B cell (primary cell): Measurements from ENCODE around the gene H19. TPM values are rescaled to one million over a fixed set of nuclear protein-coding genes. Genes with fewer than 3 reads are reported as not detected.

Experiments used
- ATAC-seq: fragments of 200-7000 bp; cut with Tn5 transposase; one replicate; pipeline ENCODE4 v1.10.0; 2021; ENCODE audit warnings: low read depth, mild to moderate bottlenecking, moderate number of reproducible peaks, moderate library complexity
- CTCF ChIA-PET: fragments of 350-600 bp; sonication (Branson Sonifier 250); formaldehyde crosslinking; loops from one replicate; lab custom pipeline; 2021; ENCODE audit warnings: antibody characterized with exemption, inconsistent platforms; lab: Charles Lee
- POLR2A ChIA-PET: fragments of 350-600 bp; sonication (Branson Sonifier 250); formaldehyde crosslinking; loops from one replicate; lab custom pipeline; 2021; ENCODE audit warnings: antibody characterized with exemption; lab: Charles Lee
- DNase-seq: peaks from one replicate; pipeline ENCODE4 v3.0.0; 2013
- H2AFZ ChIP-seq: 2 replicates; pipeline ENCODE4 v1.6.1; 2012; ENCODE audit warnings: mild to moderate bottlenecking, low read depth, low read length; ENCODE audit not compliant: insufficient read depth, poor library complexity, severe bottlenecking
- H3K27ac ChIP-seq, 2 donors: 1 replicate in 1 of 2; 2 replicates in 1 of 2; pipeline ENCODE4 v1.5.1; 2012 to 2013; ENCODE audit warnings: low read length in 2 of 2, mild to moderate bottlenecking in 2 of 2, moderate library complexity in 1 of 2
- H3K27me3 ChIP-seq, 4 experiments: fragments of 200-600 bp in 1 of 4; sonication (generic) in 1 of 4; replicated peaks in 1 of 4; 1 replicate in 2 of 4; 2 replicates in 2 of 4; pipeline versions ENCODE4 v1.6.1 to v1.7.0; 2013 to 2016; ENCODE audit warnings: low read length in 3 of 4, mild to moderate bottlenecking in 2 of 4, mixed read lengths in 1 of 4, moderate library complexity in 1 of 4; ENCODE audit not compliant: insufficient read depth in 4 of 4, control insufficient read depth in 3 of 4; ENCODE audit errors: control extremely low read depth in 1 of 4
- H3K36me3 ChIP-seq, 2 experiments: replicated peaks in 1 of 2; 1 replicate in 1 of 2; 2 replicates in 1 of 2; pipeline versions ENCODE4 v1.6.1 to v1.7.1; 2013; ENCODE audit warnings: low read length in 1 of 2; ENCODE audit not compliant: insufficient read depth in 2 of 2, control insufficient read depth in 1 of 2; ENCODE audit errors: control extremely low read depth in 1 of 2, extremely low read depth in 1 of 2
- H3K4me1 ChIP-seq, 2 donors: fragments of 200-600 bp in 1 of 2; sonication (generic) in 1 of 2; 1 replicate in 1 of 2; 2 replicates in 1 of 2; pipeline versions ENCODE4 v1.5.1 to v1.6.1; 2013 to 2017; ENCODE audit warnings: low read length in 2 of 2; ENCODE audit not compliant: control insufficient read depth in 2 of 2, insufficient read depth in 2 of 2
- H3K4me2 ChIP-seq: replicated peaks from 2 replicates; pipeline ENCODE3; 2012; ENCODE audit warnings: mild to moderate bottlenecking, low read depth, low read length; ENCODE audit not compliant: poor library complexity, severe bottlenecking
- H3K4me3 ChIP-seq, 5 experiments: fragments of 200-600 bp in 1 of 5; sonication (generic) in 1 of 5; 1 replicate in 3 of 5; 2 replicates in 2 of 5; pipeline versions ENCODE4 v1.5.1 to v1.7.0; 2011 to 2016; ENCODE audit warnings: low read length in 4 of 5, mild to moderate bottlenecking in 4 of 5, low read depth in 2 of 5, control low read depth in 1 of 5, moderate library complexity in 1 of 5; ENCODE audit not compliant: insufficient read depth in 1 of 5; ENCODE audit errors: control extremely low read depth in 1 of 5, extremely low read depth in 1 of 5
- H3K79me2 ChIP-seq: fragments of 200-600 bp; sonication (generic); one replicate; pipeline ENCODE4 v1.6.0; 2016; ENCODE audit warnings: low read length; ENCODE audit not compliant: control insufficient read depth, insufficient read depth
- H3K9ac ChIP-seq: fragments of 200-600 bp; sonication (generic); 2 replicates; pipeline ENCODE4 v1.6.1; 2017; ENCODE audit warnings: mild to moderate bottlenecking, low read length, moderate library complexity
- H3K9me3 ChIP-seq, 3 donors: one replicate each; pipeline versions ENCODE4 v1.6.1 to v1.7.1; 2013; ENCODE audit warnings: low read length in 2 of 3; ENCODE audit not compliant: control insufficient read depth in 2 of 3, insufficient read depth in 1 of 3; ENCODE audit errors: control extremely low read depth in 1 of 3
- H4K20me1 ChIP-seq: 2 replicates; pipeline ENCODE4 v1.6.0; 2012; ENCODE audit warnings: mild to moderate bottlenecking, low read length; ENCODE audit not compliant: insufficient read depth, control insufficient read depth, poor library complexity, severe bottlenecking
- H3K27ac Mint-ChIP-seq: one replicate; pipeline ENCODE4 v1.8.0; 2021; ENCODE audit warnings: mixed read lengths
- H3K27me3 Mint-ChIP-seq: one replicate; pipeline ENCODE4 v1.8.0; 2021; ENCODE audit warnings: mixed read lengths
- H3K4me1 Mint-ChIP-seq: one replicate; pipeline ENCODE4 v1.8.0; 2021; ENCODE audit warnings: mixed read lengths
- H3K4me3 Mint-ChIP-seq: one replicate; pipeline ENCODE4 v1.8.0; 2021; ENCODE audit warnings: mixed read lengths
- H3K9me3 Mint-ChIP-seq: one replicate; pipeline ENCODE4 v1.8.0; 2022; ENCODE audit warnings: mixed read lengths; ENCODE audit not compliant: insufficient read depth
- EZH2 ChIP-seq: IDR thresholded peaks from 2 replicates; pipeline ENCODE4 v1.6.1; 2012; ENCODE audit warnings: borderline replicate concordance, low read depth, mild to moderate bottlenecking, moderate library complexity, low read length; ENCODE audit not compliant: insufficient read depth, poor library complexity, severe bottlenecking
- WGBS: methylation state at CpG from one replicate; pipeline ENCODE4 v1.1.5; 2013; ENCODE audit warnings: missing lambda C conversion rate; ENCODE audit not compliant: insufficient coverage; 5-methylcytosine and 5-hydroxymethylcytosine counted together
- intact Hi-C: fragments of 100-400 bp; cut with micrococcal nuclease; formaldehyde crosslinking; loops from one replicate; pipeline ENCODE4 v1.10.0; 2022
- polyA plus RNA-seq: library from polyadenylated mRNA; depleted of rRNA; stranded (reverse); fragments of >200 nt; gene quantifications from 2 replicates; pipeline ENCODE4 v1.2.3, GENCODE V29; 2012
- total RNA-seq, 2 donors: library from RNA; stranded (reverse); fragments of 120-200 nt in 1 of 2; gene quantifications; 1 replicate in 1 of 2; 2 replicates in 1 of 2; pipeline versions ENCODE4 v1.2.3 to v1.2.4, GENCODE V29; 2013 to 2022
- TF ChIP-seq, protein P1 (sequence below): fragments of 200-600 bp; IDR thresholded peaks from one replicate; pipeline ENCODE4 v1.8.0; 2022; ENCODE audit warnings: antibody characterized with exemption, mild to moderate bottlenecking

H19 gene
- total and polyA plus RNA-seq, 2 donors (not counting 1 experiment from before 2014, with no cell fraction given): not detected

GRCh38 chr11:2002042-2002776, 4.6 kb upstream of the H19 start:
- ATAC-seq: peak; percentile 64
- Mint-ChIP-seq H3K9me3 (no peaks in the 10 kb centered on the region), H3K4me1 (no peaks in the 10 kb centered on the region), H3K27me3 (no peaks in the 10 kb centered on the region), H3K27ac (no peak overlapping the region), H3K4me3 (no peak overlapping the region)
- Histone ChIP-seq H3K27me3 (no peaks in the 10 kb centered on the region), H3K36me3 (no peaks in the 10 kb centered on the region), H3K9me3 (no peaks in the 10 kb centered on the region), H2AFZ (no peak overlapping the region), H3K27ac (no peak overlapping the region), H4K20me1 (no peaks in the 10 kb centered on the region), H3K4me1 (no peaks in the 10 kb centered on the region), H3K4me2 (no peak overlapping the region), H3K9ac (no peak overlapping the region), H3K79me2 (no peaks in the 10 kb centered on the region), H3K4me3 (no peak overlapping the region)
- no CpG with 5 or more reads among the region's 42 CpGs for WGBS
- intact Hi-C loops: no loop called here
- ChIA-PET CTCF (interaction anchor here (0.6 to 6.1 kb wide), 19 partner anchors 48 to 482 kb away, joined by 3 to 202 read pairs (median 4); partner anchors contain the start of genes LSP1 and SYT8), POLR2A (no interaction called here)
- TF ChIP-seq, protein P1, sequence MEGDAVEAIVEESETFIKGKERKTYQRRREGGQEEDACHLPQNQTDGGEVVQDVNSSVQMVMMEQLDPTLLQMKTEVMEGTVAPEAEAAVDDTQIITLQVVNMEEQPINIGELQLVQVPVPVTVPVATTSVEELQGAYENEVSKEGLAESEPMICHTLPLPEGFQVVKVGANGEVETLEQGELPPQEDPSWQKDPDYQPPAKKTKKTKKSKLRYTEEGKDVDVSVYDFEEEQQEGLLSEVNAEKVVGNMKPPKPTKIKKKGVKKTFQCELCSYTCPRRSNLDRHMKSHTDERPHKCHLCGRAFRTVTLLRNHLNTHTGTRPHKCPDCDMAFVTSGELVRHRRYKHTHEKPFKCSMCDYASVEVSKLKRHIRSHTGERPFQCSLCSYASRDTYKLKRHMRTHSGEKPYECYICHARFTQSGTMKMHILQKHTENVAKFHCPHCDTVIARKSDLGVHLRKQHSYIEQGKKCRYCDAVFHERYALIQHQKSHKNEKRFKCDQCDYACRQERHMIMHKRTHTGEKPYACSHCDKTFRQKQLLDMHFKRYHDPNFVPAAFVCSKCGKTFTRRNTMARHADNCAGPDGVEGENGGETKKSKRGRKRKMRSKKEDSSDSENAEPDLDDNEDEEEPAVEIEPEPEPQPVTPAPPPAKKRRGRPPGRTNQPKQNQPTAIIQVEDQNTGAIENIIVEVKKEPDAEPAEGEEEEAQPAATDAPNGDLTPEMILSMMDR: no peak
- no peak for TF ChIP-seq EZH2
- DNase-seq: no peak

GRCh38 chr11:1998861-1999260, 1.2 kb upstream of the H19 start:
- no peaks in the 10 kb centered on the region for H3K27me3 ChIP-seq
- H3K9me3 ChIP-seq: no peaks in the 10 kb centered on the region
- H3K4me3 ChIP-seq: no peak overlapping the region
- ChIA-PET POLR2A (no interaction called here), CTCF (interaction anchor here (0.8 to 6.1 kb wide), 5 partner anchors 117 to 346 kb away, joined by 4 to 202 read pairs (median 57); partner anchors contain the start of gene SYT8)
- no peaks in the 10 kb centered on the region for H3K4me1 ChIP-seq
- no peak overlapping the region for H3K4me3 Mint-ChIP-seq
- intact Hi-C loops: no loop called here
- ATAC-seq (no peak), DNase-seq (no peak)
- no peak overlapping the region for H3K27ac ChIP-seq
- TF ChIP-seq, protein P1: no peak
- TF ChIP-seq EZH2: no peak
- H3K9ac ChIP-seq: no peak overlapping the region
- H3K36me3 ChIP-seq: no peaks in the 10 kb centered on the region
- no CpG with 5 or more reads among the region's 15 CpGs for WGBS
- no peaks in the 10 kb centered on the region for H4K20me1 ChIP-seq
- H3K79me2 ChIP-seq: no peaks in the 10 kb centered on the region
- H3K4me1 Mint-ChIP-seq: no peaks in the 10 kb centered on the region
- H2AFZ ChIP-seq: no peak overlapping the region
- H3K27me3 Mint-ChIP-seq: no peaks in the 10 kb centered on the region
- no peak overlapping the region for H3K27ac Mint-ChIP-seq
- H3K9me3 Mint-ChIP-seq: no peaks in the 10 kb centered on the region
- H3K4me2 ChIP-seq: no peak overlapping the region
